HCEC 1CT (cell line): Measurements from ENCODE around the gene ACO2.
A peak's percentile ranks its signal among the peaks of the same experiment; 100 is the strongest.

Source experiments
- DNase-seq: peaks from one replicate; pipeline ENCODE4 v3.0.0-alpha.2; 2017

Gene ACO2

DNA sequence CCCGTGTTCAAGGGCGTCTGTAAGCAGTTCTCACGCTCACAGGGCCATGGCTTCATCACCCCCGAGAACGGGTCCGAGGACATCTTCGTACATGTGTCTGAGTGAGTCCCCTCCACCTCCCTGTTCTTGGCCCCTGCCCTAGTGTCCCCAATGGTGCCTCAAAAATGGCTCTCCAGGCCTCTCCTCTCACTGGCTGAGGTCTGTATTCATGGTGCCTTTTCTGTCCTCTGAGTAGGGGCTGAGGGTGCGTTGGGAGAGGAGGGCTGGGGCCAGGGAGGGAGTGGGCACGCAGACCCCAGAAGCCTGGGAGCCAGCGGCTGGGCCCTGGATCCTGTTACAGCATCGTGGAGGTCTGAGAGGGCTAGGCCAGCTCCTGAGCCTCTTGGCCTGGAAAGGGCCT is 104.8 kb downstream of the ACO2 start:
- no peak for DNase-seq

DNA sequence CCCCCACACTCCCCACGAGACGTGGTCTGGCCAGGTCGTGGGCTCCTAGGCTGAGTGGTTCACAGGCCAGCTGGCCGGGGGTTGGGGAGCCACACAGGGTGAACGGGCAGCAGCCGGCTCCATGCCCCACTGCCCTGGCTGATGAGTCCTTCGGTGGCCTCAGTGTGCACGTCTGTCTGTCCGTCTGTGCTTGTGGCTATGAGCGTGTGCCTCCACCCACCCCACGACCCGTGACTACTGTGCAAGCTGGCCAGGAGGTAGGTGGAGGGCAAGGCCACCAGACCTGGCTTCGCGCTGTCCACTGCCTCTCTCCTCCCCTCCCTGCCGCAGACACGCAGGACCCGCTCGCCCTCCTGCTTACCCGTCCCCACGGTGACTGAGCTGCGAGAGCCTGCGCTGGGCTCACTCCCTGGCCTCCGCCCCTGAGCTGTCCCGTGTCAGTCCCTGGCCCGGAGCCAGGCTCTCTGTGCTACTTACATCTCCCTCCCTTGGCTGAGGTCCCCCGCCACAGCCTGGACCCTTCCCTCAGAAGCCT is 106.0 kb downstream of the ACO2 start:
- no peak for DNase-seq

DNA sequence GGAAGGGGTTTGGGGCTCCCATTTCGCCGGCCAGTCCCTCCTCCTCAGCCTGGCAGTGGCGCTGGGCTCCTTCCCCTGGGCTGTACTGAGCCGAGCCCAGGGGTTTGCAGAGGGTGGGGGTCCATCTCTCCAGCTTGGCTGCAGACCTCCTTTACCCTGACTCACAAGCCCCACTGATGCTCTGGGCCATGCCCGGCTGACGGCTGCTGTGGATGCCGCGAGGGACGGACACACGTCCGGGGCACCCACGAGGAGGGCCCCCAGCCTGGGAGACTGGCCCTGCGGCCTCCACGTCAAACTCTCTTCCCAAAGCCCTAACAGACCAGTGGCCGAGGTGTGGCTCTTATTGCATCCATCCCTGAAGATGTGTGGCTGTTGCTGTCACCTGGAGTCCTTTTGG is 106.6 kb downstream of the ACO2 start:
- DNase-seq, result no peak

GRCh38 chr22:41576877-41577276 is 108.0 kb downstream of the ACO2 start:
- DNase-seq, result peak; percentile 46

DNA sequence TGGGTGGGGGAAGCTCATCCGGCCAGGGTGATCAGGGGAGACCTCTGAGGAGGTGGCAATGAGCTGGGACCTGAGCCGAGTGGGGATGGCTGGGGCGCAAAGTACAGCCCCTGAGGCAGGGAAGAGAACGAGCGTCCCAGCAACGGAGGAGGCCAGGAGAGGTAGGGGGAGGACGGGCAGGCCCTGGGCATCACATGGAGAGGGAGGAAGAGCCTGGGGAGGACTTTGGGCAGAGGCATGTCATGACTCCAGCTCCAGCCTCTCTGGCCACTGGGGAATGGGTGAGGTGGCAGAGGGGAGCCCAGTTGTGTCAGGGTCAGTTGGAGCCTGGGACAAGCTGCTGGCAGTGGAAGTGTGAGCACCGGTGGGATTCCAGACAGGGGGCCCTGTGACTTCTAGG is 109.2 kb downstream of the ACO2 start:
- no peak for DNase-seq
